Middle frontal gyrus (tissue), 1 donor: Measurements from ENCODE around the gene TEN1.
"Not testable (repeated sequence)": the region's sequence is repeated elsewhere in the genome, so short reads cannot be mapped to it uniquely, and the experiment has no call there.

Experiments
- DNase-seq: peaks from one replicate; pipeline ENCODE4 v3.0.0-alpha.2; 2015; ENCODE audit warnings: low spot score; ENCODE audit errors: extremely low spot score

The TEN1 gene

DNA sequence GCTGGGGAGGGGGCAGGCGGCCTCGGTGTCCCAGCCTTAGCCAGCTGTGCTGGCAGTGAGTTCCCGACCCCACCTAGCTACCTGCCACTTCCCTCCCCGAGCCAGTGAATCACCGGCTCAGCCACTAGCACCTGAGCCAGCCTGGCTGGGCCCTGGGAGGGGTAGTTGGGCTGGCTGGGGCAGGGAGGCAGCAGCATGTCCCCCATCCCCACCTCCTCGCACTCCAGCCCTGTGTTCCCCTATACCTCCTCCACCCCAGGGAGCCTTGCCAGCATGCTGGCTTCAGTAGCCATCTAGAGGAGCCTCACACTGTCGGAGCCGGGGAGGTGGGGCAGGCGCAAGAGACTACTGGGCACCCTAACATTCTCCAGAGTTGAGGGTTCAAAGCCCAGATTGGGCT lies 45.3 kb downstream of the TEN1 start:
- no peak for DNase-seq

DNA sequence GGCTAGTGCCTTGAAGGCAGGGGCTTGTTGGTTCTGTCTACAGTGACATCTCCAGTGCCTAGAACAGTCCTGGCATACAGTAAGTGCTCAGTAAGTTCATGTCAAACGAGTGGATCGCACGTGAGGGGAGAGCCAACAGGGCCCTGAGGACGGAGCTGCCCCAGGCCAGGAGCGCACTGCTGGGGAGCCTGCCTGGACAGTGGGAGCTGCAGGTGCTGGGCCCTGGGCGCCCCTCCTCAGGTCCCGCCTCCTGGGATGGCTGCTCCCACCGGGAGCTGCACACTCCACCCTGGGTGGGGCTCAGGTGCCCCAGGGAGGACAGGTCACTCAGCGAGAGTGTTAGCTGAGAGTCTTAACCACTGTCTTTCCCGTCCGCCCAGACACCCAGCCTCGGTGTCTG lies 46.3 kb downstream of the TEN1 start:
- DNase-seq, result no peak

- no peak for DNase-seq
Measured at GRCh38 chr17:76026714-76027158, 47.7 kb downstream of the TEN1 start.

- no peak for DNase-seq
Measured at GRCh38 chr17:76027159-76027839, 48.3 kb downstream of the TEN1 start, which contains the start of gene EVPL. EVPL (minus strand) TSS chr17:76027306; CDS start chr17:76027198, 108 bp downstream.

GRCh38 chr17:76032073-76032779 lies 53.2 kb downstream of the TEN1 start:
- DNase-seq, result no peak

DNA sequence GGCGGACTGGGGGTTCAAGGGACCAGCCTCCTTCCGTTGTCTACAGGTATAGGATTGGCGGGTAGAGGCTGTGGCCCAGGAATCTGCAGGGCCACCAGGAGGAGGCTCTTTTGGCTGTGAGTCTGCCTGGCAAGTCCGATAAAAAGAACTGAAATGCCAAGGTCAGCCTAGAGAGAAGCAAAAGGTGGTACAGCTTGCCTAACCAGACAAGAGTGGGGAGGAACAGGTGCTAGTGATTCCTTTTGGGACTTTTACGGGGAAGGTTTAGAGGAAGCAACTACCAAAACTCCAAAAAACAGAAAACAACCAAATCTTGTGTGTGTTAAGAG lies 53.7 kb downstream of the TEN1 start:
- DNase-seq, result no peak

GRCh38 chr17:76033139-76033538 lies 54.1 kb downstream of the TEN1 start:
- no peak for DNase-seq

- no peak for DNase-seq
Measured at GRCh38 chr17:76034428-76035350, 55.6 kb downstream of the TEN1 start.

DNA sequence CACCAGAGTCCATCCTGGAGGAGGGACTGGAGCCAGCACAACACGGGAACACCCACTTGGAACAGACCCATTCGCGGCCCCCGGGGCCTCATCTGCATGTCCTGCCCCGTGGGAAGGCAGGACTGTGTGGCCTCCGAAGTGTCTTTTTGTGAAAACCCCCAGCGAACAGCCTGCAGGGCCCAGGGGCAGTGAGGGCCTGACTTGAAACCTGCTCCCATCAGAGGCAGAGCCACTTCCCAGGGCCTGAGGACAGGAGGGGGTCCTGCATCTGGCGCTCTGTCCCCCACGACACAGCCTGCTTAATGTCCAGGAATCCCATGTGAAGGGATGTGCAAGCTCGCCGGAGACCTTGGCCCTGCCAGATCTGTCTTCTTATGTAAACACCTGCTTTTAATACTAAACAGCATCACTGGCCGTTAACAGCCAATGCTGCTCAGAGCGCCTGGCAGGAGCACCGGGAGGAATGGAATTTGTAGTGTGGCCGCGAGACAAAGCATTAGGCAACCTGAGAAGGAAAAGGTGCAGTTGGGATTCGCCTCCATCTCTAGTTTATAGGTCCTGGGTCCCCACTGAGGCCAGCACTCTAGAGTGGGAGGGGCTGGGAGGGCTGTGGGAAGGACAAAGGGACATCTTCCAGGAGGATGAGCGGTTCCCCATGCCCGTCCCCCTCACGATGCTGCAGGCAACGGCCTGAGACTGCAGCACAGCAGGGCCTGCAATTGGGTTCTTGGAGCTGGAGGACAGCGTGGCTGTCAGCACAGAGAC lies 57.6 kb downstream of the TEN1 start:
- no peak for DNase-seq

DNA sequence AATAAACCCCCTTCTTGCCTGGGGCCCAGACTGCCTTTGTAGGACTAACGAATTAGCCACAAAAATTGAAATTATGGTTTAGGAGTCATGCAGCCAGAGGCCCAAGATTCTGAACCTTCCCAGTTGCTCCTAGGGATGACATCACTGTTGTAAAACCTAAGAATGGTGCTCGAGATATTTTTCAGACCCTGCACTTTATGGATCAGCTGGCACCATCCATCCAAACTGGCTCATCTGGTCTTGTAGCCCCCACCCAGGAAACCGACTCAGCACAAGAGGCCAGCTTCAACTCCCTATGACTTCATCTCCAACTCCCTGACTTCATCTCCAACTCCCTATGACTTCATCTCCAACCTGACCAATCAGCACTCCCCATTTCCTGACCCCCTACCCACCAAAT lies 59.0 kb downstream of the TEN1 start:
- no peak for DNase-seq

DNA sequence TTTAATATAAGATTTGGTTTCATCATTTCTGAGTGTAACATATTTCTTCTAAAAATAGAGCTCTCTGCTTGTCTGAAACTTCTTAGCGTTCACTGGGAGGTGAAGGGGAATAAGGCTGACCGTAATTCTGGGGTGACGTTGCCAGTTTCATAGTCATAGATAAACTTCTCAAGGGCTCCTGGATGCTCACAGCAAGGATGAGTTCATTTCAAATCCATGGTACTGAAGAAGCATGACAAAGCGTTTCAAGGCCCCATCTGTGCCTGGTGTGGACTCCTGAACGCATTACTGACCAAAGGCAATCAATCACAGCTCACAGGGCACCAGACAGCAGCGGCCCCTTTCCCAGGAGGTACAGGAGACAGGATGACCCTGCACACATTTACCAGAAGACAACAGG lies 60.1 kb downstream of the TEN1 start:
- no peak for DNase-seq

DNA sequence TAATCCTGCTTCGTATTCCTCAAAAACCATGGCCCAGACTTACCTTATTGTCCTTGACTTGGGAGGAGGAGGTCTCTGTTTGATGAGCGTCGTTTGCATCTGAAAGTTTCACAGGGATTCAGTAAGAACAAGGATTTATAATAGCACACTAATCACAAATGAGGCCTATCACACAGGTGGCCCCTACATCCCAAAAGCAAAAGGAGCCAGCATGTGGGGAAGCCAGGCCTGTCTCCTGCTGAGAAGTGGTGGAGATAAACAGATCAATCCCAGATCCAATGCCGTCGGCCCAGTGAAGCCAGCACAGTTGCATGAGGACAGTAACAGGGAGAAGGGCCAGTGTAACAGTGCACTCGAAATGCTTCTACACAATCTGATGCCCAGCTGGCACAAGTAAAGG lies 61.3 kb downstream of the TEN1 start:
- DNase-seq, result no peak

GRCh38 chr17:76042868-76043267 lies 63.8 kb downstream of the TEN1 start:
- not testable (repeated sequence) for DNase-seq

DNA sequence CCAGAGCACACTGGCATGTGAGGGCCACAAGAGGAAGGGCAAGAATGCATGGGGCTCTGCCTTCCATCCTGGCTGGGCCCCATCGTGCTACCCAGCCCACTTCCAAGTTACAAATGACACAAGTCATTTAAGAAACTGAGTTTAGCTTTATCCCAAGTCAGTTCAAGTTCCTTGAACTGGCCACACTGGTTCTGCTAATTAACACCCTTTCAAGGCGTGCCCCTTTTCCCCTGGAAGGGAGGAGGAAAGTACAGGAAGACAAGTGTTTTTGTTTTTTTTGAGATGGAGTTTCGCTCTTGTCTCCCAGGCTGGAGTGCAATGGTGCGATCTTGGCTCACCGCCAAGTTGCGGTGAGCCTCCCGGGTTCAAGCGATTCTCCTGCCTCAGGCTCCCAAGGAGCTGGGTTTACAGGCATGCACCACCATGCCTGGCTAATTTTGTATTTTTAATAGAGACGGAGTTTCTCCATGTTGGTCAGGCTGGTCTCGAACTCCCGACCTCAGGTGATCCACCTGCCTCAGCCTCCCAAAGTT lies 65.5 kb downstream of the TEN1 start:
- not testable (repeated sequence) for DNase-seq

GRCh38 chr17:76046064-76046463 lies 67.0 kb downstream of the TEN1 start:
- DNase-seq, result no peak

DNA sequence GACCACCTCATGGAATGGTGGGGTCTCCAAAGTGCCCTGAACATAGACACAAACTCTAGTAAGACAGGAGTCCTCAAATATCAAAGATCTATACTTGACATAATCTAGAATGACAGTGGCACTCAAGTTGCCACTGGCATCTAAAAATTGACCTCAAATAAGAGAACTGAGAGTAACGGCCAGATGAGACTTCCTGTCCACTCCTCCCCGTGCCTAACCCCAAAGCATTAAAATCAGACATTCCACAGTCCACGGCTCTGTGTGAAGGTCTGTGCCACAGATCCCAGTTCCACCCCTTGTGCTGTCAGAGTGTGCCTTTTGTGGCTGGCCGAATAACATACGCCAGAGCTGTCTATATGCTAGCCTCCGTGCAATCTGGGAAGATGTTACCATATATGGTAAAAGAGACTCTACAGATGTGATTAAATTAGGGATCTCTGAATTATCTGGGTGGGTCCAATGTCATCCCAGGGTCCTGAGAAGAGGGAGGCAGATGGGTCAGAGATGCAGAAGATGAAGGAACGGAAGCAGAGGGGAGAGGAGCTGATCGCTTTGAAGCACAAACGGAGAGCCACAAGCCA lies 69.1 kb downstream of the TEN1 start:
- DNase-seq, result no peak

- no peak for DNase-seq
Measured at GRCh38 chr17:76048711-76049110, 69.7 kb downstream of the TEN1 start.

DNA sequence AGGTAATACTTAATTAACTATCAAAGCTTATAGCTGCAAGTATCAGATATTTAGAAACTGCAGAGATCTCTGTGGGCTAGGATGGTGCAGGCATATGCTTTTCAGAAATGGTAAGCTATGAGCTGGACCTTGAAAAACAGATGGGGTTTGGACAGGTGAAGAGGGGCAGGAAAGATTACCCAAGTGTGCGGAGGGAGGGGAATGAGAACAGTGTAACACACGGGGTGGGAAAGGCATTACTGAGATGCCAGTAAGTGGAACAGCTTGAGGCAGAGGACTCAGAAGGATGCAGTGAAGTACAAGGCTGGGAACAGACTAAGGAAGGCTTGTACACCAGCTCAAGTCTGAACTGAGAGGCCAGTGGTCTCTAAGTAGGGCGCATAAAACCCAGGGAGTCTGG lies 70.2 kb downstream of the TEN1 start:
- no peak for DNase-seq

DNA sequence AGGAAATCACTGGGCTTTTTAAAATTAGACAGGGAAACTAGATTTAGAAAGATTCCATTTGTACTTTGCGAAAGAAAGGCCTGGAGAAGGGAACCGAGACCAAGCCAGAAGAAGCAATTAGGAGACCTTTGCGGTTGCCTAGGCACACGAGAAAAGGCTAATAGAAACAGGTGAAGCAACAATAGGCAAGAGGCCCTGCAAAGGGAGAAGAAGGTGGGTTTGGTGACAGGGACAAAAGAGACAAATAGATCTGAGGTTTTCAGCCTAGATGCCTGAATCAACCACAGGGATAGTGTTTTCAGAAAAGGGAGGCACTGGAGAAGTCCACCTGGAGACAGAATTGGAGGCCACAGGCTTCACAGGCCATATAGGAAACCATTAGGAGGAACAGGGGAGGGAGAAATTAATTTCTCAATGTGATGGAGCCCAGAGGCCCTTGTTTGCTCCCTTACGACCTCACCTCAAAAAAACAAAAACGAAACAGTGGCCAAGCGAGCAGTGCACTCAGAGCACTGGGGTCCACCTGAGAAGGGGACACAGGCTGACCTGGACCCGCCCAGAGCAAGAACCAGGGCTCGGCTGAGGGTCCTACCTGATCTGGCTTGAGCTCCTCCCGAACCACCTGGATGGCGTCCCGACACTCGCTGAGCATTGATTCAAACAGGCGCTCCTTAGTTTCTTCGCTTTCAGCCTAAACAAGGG lies 70.9 kb downstream of the TEN1 start:
- DNase-seq, result no peak
